Calu3 (cell line): ENCODE measurements around the gene TTC39C. TPM values are rescaled to one million over a fixed set of nuclear protein-coding genes. Genes with fewer than 3 reads are reported as not detected.

Experiments used
- BruUV-seq: library from RNA; stranded (reverse); fragments of 400-500 nt; replicated peaks from 2 replicates; lab custom pipeline; 2021; lab: Mats Ljungman, UMichigan
- CTCF ChIA-PET: fragments of 300-600 bp; sonication (Branson Sonifier 250); formaldehyde crosslinking; loops from one replicate; lab custom pipeline; 2022; ENCODE audit warnings: antibody characterized with exemption; lab: Charles Lee
- DNase-seq: peaks from one replicate; pipeline ENCODE4 v3.0.0; 2022
- H3K27ac Mint-ChIP-seq: one replicate; pipeline ENCODE4 v1.8.0; 2022; ENCODE audit warnings: mixed read lengths; ENCODE audit not compliant: unreplicated experiment
- H3K27me3 Mint-ChIP-seq: one replicate; pipeline ENCODE4 v1.8.0; 2022; ENCODE audit warnings: mixed read lengths; ENCODE audit not compliant: unreplicated experiment
- H3K36me3 Mint-ChIP-seq: one replicate; pipeline ENCODE4 v1.8.0; 2022; ENCODE audit warnings: mild to moderate bottlenecking, moderate library complexity, mixed read lengths; ENCODE audit not compliant: insufficient read depth, unreplicated experiment
- H3K4me1 Mint-ChIP-seq: one replicate; pipeline ENCODE4 v1.8.0; 2022; ENCODE audit warnings: mild to moderate bottlenecking, low read depth, mixed read lengths; ENCODE audit not compliant: unreplicated experiment
- H3K4me3 Mint-ChIP-seq: one replicate; pipeline ENCODE4 v1.8.0; 2022; ENCODE audit warnings: mild to moderate bottlenecking, low read depth, moderate library complexity, mixed read lengths; ENCODE audit not compliant: unreplicated experiment
- H3K9me3 Mint-ChIP-seq: one replicate; pipeline ENCODE4 v1.8.0; 2022; ENCODE audit warnings: low read depth, mixed read lengths; ENCODE audit not compliant: unreplicated experiment
- CTCF ChIP-seq: fragments of 200-600 bp; IDR thresholded peaks from one replicate; pipeline ENCODE4 v1.8.0; 2022; ENCODE audit warnings: antibody characterized with exemption; ENCODE audit not compliant: unreplicated experiment
- intact Hi-C: fragments of 100-400 bp; cut with micrococcal nuclease; formaldehyde crosslinking; loops from one replicate; pipeline ENCODE4 v1.10.0; 2022; ENCODE audit not compliant: unreplicated experiment
- total RNA-seq: library from RNA; stranded (reverse); gene quantifications from 2 replicates; pipeline ENCODE4 v1.2.3, GENCODE V29; 2022

TTC39C gene
- total RNA-seq, 1 experiment from 2014 or later, result 26.8 TPM

GRCh38 chr18:23968638-23969604 lies 45.6 kb upstream of the TTC39C start:
- Mint-ChIP-seq H3K27me3 (no peaks in the 10 kb centered on the region), H3K4me3 (no peak overlapping the region), H3K27ac (no peak overlapping the region), H3K4me1 (peaks cover 28% of the 10 kb centered on the region), H3K9me3 (no peaks in the 10 kb centered on the region), H3K36me3 (no peaks in the 10 kb centered on the region)
- no TSS peak for BruUV-seq
- DNase-seq, result no peak
- intact Hi-C loops, result no loop called here
- no peak for TF ChIP-seq CTCF
- CTCF ChIA-PET, result interaction anchor here (0.6 kb wide), 1 partner anchor 139 kb away, joined by 3 read pairs; no protein-coding TSS in a partner anchor

- Mint-ChIP-seq H3K27me3 (no peaks in the 10 kb centered on the region), H3K4me3 (no peak overlapping the region), H3K9me3 (no peaks in the 10 kb centered on the region), H3K36me3 (no peaks in the 10 kb centered on the region), H3K4me1 (peaks cover 21% of the 10 kb centered on the region), H3K27ac (no peak overlapping the region)
- intact Hi-C loops, result no loop called here
- no TSS peak for BruUV-seq
- CTCF ChIA-PET, result no interaction called here
- TF ChIP-seq CTCF, result no peak
- DNase-seq, result no peak
Observed at GRCh38 chr18:23969664-23970063, 44.9 kb upstream of the TTC39C start.

GRCh38 chr18:23970161-23971096 lies 44.1 kb upstream of the TTC39C start:
- no TSS peak for BruUV-seq
- no peaks in the 10 kb centered on the region for H3K9me3 Mint-ChIP-seq
- H3K4me1 Mint-ChIP-seq, result peaks cover 13% of the 10 kb centered on the region
- intact Hi-C loops, result no loop called here
- TF ChIP-seq CTCF, result no peak
- no peak for DNase-seq
- H3K4me3 Mint-ChIP-seq, result no peak overlapping the region
- no peaks in the 10 kb centered on the region for H3K27me3 Mint-ChIP-seq
- no peaks in the 10 kb centered on the region for H3K36me3 Mint-ChIP-seq
- H3K27ac Mint-ChIP-seq, result no peak overlapping the region
- CTCF ChIA-PET, result interaction anchor here (0.6 kb wide), 1 partner anchor 11 kb away, joined by 3 read pairs; no protein-coding TSS in a partner anchor

- Mint-ChIP-seq H3K9me3 (no peaks in the 10 kb centered on the region), H3K27ac (no peak overlapping the region), H3K4me1 (peaks cover 7% of the 10 kb centered on the region), H3K4me3 (no peak overlapping the region), H3K27me3 (no peaks in the 10 kb centered on the region), H3K36me3 (no peaks in the 10 kb centered on the region)
- intact Hi-C loops, result no loop called here
- TF ChIP-seq CTCF, result no peak
- DNase-seq, result no peak
- CTCF ChIA-PET, result interaction anchor here (0.6 kb wide), 1 partner anchor 10 kb away, joined by 3 read pairs; no protein-coding TSS in a partner anchor
- BruUV-seq, result no TSS peak
Observed at GRCh38 chr18:23971097-23971440, 43.5 kb upstream of the TTC39C start.
